H9 (cell line): ENCODE results near the gene RILPL1. TPM values are rescaled to one million over a fixed set of nuclear protein-coding genes. Genes with fewer than 3 reads are reported as not detected.
A peak's percentile ranks its signal among the peaks of the same experiment; 100 is the strongest.
"Not testable (repeated sequence)": the region's sequence is repeated elsewhere in the genome, so short reads cannot be mapped to it uniquely, and the experiment has no call there.

Experiments used
- DNase-seq: peaks from one replicate; pipeline ENCODE4 v3.0.0-alpha.2; 2017
- H2AFZ ChIP-seq: one replicate; pipeline ENCODE4 v1.6.1; 2013; ENCODE audit warnings: mild to moderate bottlenecking, low read length, control low read depth, moderate library complexity
- H2AK5ac ChIP-seq: 2 replicates; pipeline ENCODE4 v1.6.1; 2013; ENCODE audit warnings: low read length, control low read depth, mixed read lengths; ENCODE audit not compliant: insufficient read length
- H2BK120ac ChIP-seq: one replicate; pipeline ENCODE4 v1.6.1; 2013; ENCODE audit warnings: low read depth, mild to moderate bottlenecking, low read length, control low read depth, inconsistent platforms; ENCODE audit not compliant: poor library complexity, severe bottlenecking
- H2BK12ac ChIP-seq: 2 replicates; pipeline ENCODE4 v1.6.1; 2013; ENCODE audit warnings: low read length, control low read depth, mixed read lengths, low read depth; ENCODE audit not compliant: insufficient read length
- H2BK15ac ChIP-seq: 2 replicates; pipeline ENCODE4 v1.6.1; 2013; ENCODE audit warnings: low read depth, low read length, control low read depth
- H2BK20ac ChIP-seq: one replicate; pipeline ENCODE4 v1.6.1; 2013; ENCODE audit warnings: low read depth, mild to moderate bottlenecking, low read length, control low read depth, inconsistent platforms; ENCODE audit not compliant: poor library complexity, severe bottlenecking
- H2BK5ac ChIP-seq: 2 replicates; pipeline ENCODE4 v1.6.1; 2013; ENCODE audit warnings: low read length, control low read depth, mixed read lengths; ENCODE audit not compliant: insufficient read length
- H3K14ac ChIP-seq: 2 replicates; pipeline ENCODE4 v1.6.1; 2013; ENCODE audit warnings: low read length, control low read depth; ENCODE audit not compliant: insufficient read depth
- H3K18ac ChIP-seq: 2 replicates; pipeline ENCODE4 v1.6.1; 2013; ENCODE audit warnings: low read depth, mild to moderate bottlenecking, mixed read lengths, low read length, control low read depth; ENCODE audit not compliant: insufficient read length
- H3K23ac ChIP-seq: 2 replicates; pipeline ENCODE4 v1.6.1; 2013; ENCODE audit warnings: low read length, control low read depth, mixed read lengths, low read depth; ENCODE audit not compliant: insufficient read length
- H3K23me2 ChIP-seq: 2 replicates; pipeline ENCODE4 v1.6.1; 2013; ENCODE audit warnings: low read depth, mild to moderate bottlenecking, mixed read lengths, low read length, control low read depth; ENCODE audit not compliant: insufficient read length, poor library complexity, severe bottlenecking
- H3K27ac ChIP-seq: 2 replicates; pipeline ENCODE4 v1.5.1; 2013; ENCODE audit warnings: low read length, control low read depth, mixed read lengths, low read depth; ENCODE audit not compliant: insufficient read length
- H3K27me3 ChIP-seq: 2 replicates; pipeline ENCODE4 v1.6.1; 2013; ENCODE audit warnings: low read length, control low read depth, inconsistent platforms; ENCODE audit not compliant: insufficient read depth
- H3K4ac ChIP-seq: 2 replicates; pipeline ENCODE4 v1.6.1; 2013; ENCODE audit warnings: low read depth, mild to moderate bottlenecking, control low read depth, inconsistent platforms, low read length, moderate library complexity
- H3K4me1 ChIP-seq: 2 replicates; pipeline ENCODE4 v1.6.1; 2013; ENCODE audit warnings: low read length, control low read depth, inconsistent platforms; ENCODE audit not compliant: insufficient read depth
- H3K4me2 ChIP-seq: 2 replicates; pipeline ENCODE4 v1.6.1; 2013; ENCODE audit warnings: low read length, control low read depth, mixed read lengths; ENCODE audit not compliant: insufficient read length, insufficient read depth
- H3K56ac ChIP-seq: 2 replicates; pipeline ENCODE4 v1.6.1; 2013; ENCODE audit warnings: low read depth, mild to moderate bottlenecking, mixed read lengths, low read length, control low read depth; ENCODE audit not compliant: insufficient read length
- H3K79me1 ChIP-seq: 2 replicates; pipeline ENCODE4 v1.6.1; 2013; ENCODE audit warnings: low read depth, mild to moderate bottlenecking, moderate library complexity, low read length, control low read depth, inconsistent platforms; ENCODE audit not compliant: insufficient read depth, poor library complexity, severe bottlenecking
- H3K79me2 ChIP-seq: 2 replicates; pipeline ENCODE4 v1.6.1; 2013; ENCODE audit warnings: low read length, control low read depth, inconsistent platforms; ENCODE audit not compliant: insufficient read depth
- H3K9ac ChIP-seq: 2 replicates; pipeline ENCODE4 v1.6.1; 2013; ENCODE audit warnings: low read length, control low read depth, mixed read lengths; ENCODE audit not compliant: insufficient read length; ENCODE audit errors: extremely low read depth
- H3K9me3 ChIP-seq: one replicate; pipeline ENCODE4 v1.6.1; 2013; ENCODE audit warnings: low read depth, low read length, inconsistent platforms; ENCODE audit not compliant: control insufficient read depth
- H3T11ph ChIP-seq: one replicate; pipeline ENCODE4 v1.6.1; 2013; ENCODE audit warnings: mild to moderate bottlenecking, low read length, control low read depth, inconsistent platforms
- H4K20me1 ChIP-seq: one replicate; pipeline ENCODE4 v1.6.1; 2013; ENCODE audit not compliant: control insufficient read depth, insufficient read length, insufficient read depth
- H4K5ac ChIP-seq: 2 replicates; pipeline ENCODE4 v1.6.1; 2013; ENCODE audit warnings: low read depth, mild to moderate bottlenecking, mixed read lengths, low read length, control low read depth; ENCODE audit not compliant: insufficient read length
- H4K8ac ChIP-seq: replicated peaks from 2 replicates; pipeline ENCODE4 v1.6.1; 2013; ENCODE audit warnings: low read length, control low read depth, mixed read lengths, low read depth; ENCODE audit not compliant: insufficient read length
- H4K91ac ChIP-seq: 2 replicates; pipeline ENCODE4 v1.6.1; 2013; ENCODE audit warnings: low read depth, mild to moderate bottlenecking, moderate library complexity, mixed read lengths, low read length, control low read depth; ENCODE audit not compliant: insufficient read length
- H3K27ac Mint-ChIP-seq, 3 experiments: 2 replicates in 2 of 3; 3 replicates in 1 of 3; pipeline ENCODE4 v1.8.0; 2020 to 2021; ENCODE audit warnings: mixed read lengths in 3 of 3, mild to moderate bottlenecking in 1 of 3, moderate library complexity in 1 of 3
- H3K27me3 Mint-ChIP-seq: 2 replicates; pipeline ENCODE4 v1.8.0; 2021; ENCODE audit warnings: low read depth, mild to moderate bottlenecking, moderate library complexity, mixed read lengths
- H3K36me3 Mint-ChIP-seq, 3 experiments: 2 replicates in 2 of 3; 3 replicates in 1 of 3; pipeline ENCODE4 v1.8.0; 2020 to 2021; ENCODE audit warnings: low read depth in 3 of 3, mixed read lengths in 3 of 3; ENCODE audit not compliant: insufficient read depth in 1 of 3
- H3K4me1 Mint-ChIP-seq, 2 experiments: 2 replicates each; pipeline ENCODE4 v1.8.0; 2020; ENCODE audit warnings: mixed read lengths in 2 of 2
- H3K4me3 Mint-ChIP-seq, 2 experiments: 2 replicates in 1 of 2; 3 replicates in 1 of 2; pipeline ENCODE4 v1.8.0; 2020 to 2021; ENCODE audit warnings: mild to moderate bottlenecking in 2 of 2, mixed read lengths in 2 of 2, moderate library complexity in 1 of 2
- H3K9me3 Mint-ChIP-seq, 2 experiments: 2 replicates in 1 of 2; 3 replicates in 1 of 2; pipeline ENCODE4 v1.8.0; 2020; ENCODE audit warnings: mild to moderate bottlenecking in 2 of 2, mixed read lengths in 2 of 2, moderate library complexity in 1 of 2
- CTCF ChIP-seq: fragments of 200-600 bp; sonication (generic); conservative IDR thresholded peaks from 3 replicates; pipeline ENCODE4 v1.8.0; 2021; ENCODE audit warnings: antibody characterized with exemption, mild to moderate bottlenecking
- WGBS: extraction: QIAGEN DNeasy Blood & Tissue Kit; methylation state at CpG from one replicate; pipeline ENCODE4 v1.1.7; 2013; ENCODE audit warnings: missing lambda C conversion rate, low lambda C conversion rate, mixed read lengths; ENCODE audit not compliant: insufficient read length; ENCODE audit errors: extremely low coverage; 5-methylcytosine and 5-hydroxymethylcytosine counted together
- total RNA-seq: library from RNA; stranded (reverse); gene quantifications from 2 replicates; pipeline ENCODE4 v1.2.1, GENCODE V29; 2021

Gene RILPL1
- total RNA-seq, 1 experiment from 2014 or later, result 8.1 TPM

- TF ChIP-seq CTCF, result no peak
- Histone ChIP-seq H2AFZ (no peak overlapping the region), H3K4ac (no peak overlapping the region), H2BK12ac (no peak overlapping the region), H3T11ph (no peak overlapping the region), H3K9me3 (no peaks in the 10 kb centered on the region), H3K4me2 (no peak overlapping the region), H3K27me3 (no peaks in the 10 kb centered on the region), H3K79me1 (no peaks in the 10 kb centered on the region), H2BK20ac (no peak overlapping the region), H2BK120ac (no peak overlapping the region), H3K14ac (no peak overlapping the region), H3K79me2 (no peaks in the 10 kb centered on the region), H4K8ac (no peak overlapping the region), H3K23ac (no peak overlapping the region), H2AK5ac (no peak overlapping the region), H3K56ac (no peak overlapping the region), H3K4me1 (no peaks in the 10 kb centered on the region), H4K91ac (no peak overlapping the region), H3K23me2 (no peaks in the 10 kb centered on the region), H2BK15ac (no peak overlapping the region), H2BK5ac (no peak overlapping the region), H3K9ac (no peak overlapping the region), H4K20me1 (no peaks in the 10 kb centered on the region), H3K27ac (no peak overlapping the region), H4K5ac (no peak overlapping the region), H3K18ac (no peak overlapping the region)
- Mint-ChIP-seq H3K9me3 (no peaks in the 10 kb centered on the region), H3K27me3 (no peaks in the 10 kb centered on the region), H3K27ac (peak overlapping the region; percentile 53 to 74 (median 60); a peak in 4 of 7 replicates), H3K4me3 (no peak overlapping the region), H3K4me1 (peaks cover 7 to 16% of the 10 kb centered on the region in 2 experiments), H3K36me3 (peaks cover 2 to 20% (median 11%) of the 10 kb centered on the region in 3 experiments; a peak in 6 of 7 replicates)
- WGBS, result no CpG with 5 or more reads among the region's 18 CpGs
- DNase-seq, result no peak
These were observed 39.2 kb downstream of the RILPL1 start for GRCh38 chr12:123494124-123494851.

GRCh38 chr12:123492339-123493039, 41.0 kb downstream of the RILPL1 start:
- not testable (repeated sequence) for H3K23ac ChIP-seq, H3K9me3 Mint-ChIP-seq, H4K20me1 ChIP-seq, H2AFZ ChIP-seq, H3K4me3 Mint-ChIP-seq, H4K91ac ChIP-seq, H3K27me3 ChIP-seq, H2AK5ac ChIP-seq, H3K27me3 Mint-ChIP-seq, H3K36me3 Mint-ChIP-seq, H3K27ac ChIP-seq, H3K79me2 ChIP-seq, H3K4me1 ChIP-seq, H3K79me1 ChIP-seq, H3T11ph ChIP-seq, DNase-seq, H4K8ac ChIP-seq, H3K23me2 ChIP-seq, H3K4ac ChIP-seq, H2BK5ac ChIP-seq, H4K5ac ChIP-seq, H3K14ac ChIP-seq, H2BK15ac ChIP-seq, H3K9ac ChIP-seq, H3K18ac ChIP-seq, H3K4me2 ChIP-seq, H3K56ac ChIP-seq, H2BK120ac ChIP-seq, H3K9me3 ChIP-seq, H2BK20ac ChIP-seq, H2BK12ac ChIP-seq
- H3K27ac Mint-ChIP-seq, result peak overlapping the region; percentile 32 to 63 (median 44); a peak in 2 of 7 replicates
- no CpG with 5 or more reads among the region's 7 CpGs for WGBS
- peaks cover 13 to 25% of the 10 kb centered on the region in 2 experiments for H3K4me1 Mint-ChIP-seq
